HepG2 (cell line): ENCODE data around the gene PIGN. TPM values are rescaled to one million over a fixed set of nuclear protein-coding genes. Genes with fewer than 3 reads are reported as not detected.

Experiments
- CEBPB ChIP-seq: IDR thresholded peaks from 2 replicates; pipeline ENCODE4 v1.6.1; 2011; ENCODE audit warnings: low read depth, low read length, improper control_type of control experiment, borderline replicate concordance
- CEBPZ ChIP-seq: IDR thresholded peaks from 2 replicates; pipeline ENCODE4 v1.6.1; 2012; ENCODE audit warnings: low read length, improper control_type of control experiment
- ETV5 ChIP-seq: IDR thresholded peaks from 2 replicates; pipeline ENCODE4 v1.6.1; 2018; ENCODE audit warnings: missing biosample characterization, missing genetic modification reagents, inconsistent platforms, borderline replicate concordance
- FIP1L1 ChIP-seq: fragments of 200-400 bp; formaldehyde crosslinking; IDR thresholded peaks from 2 replicates; pipeline ENCODE4 v1.6.1; 2018; ENCODE audit warnings: low read depth, mild to moderate bottlenecking, low read length, moderate library complexity, borderline replicate concordance; ENCODE audit not compliant: insufficient read depth
- HOXA9 ChIP-seq: sonication (generic); formaldehyde crosslinking; IDR thresholded peaks from 2 replicates; pipeline ENCODE4 v1.8.1; 2022; ENCODE audit warnings: missing genetic modification reagents, mild to moderate bottlenecking, moderate library complexity, borderline replicate concordance
- KDM6A ChIP-seq: IDR thresholded peaks from 2 replicates; pipeline ENCODE4 v1.6.1; 2016; ENCODE audit warnings: low read depth
- RBFOX2 ChIP-seq: fragments of 200-400 bp; formaldehyde crosslinking; IDR thresholded peaks from 2 replicates; pipeline ENCODE4 v1.6.1; 2017; ENCODE audit warnings: low read depth, mild to moderate bottlenecking, low read length
- RXRB ChIP-seq: IDR thresholded peaks from 2 replicates; pipeline ENCODE4 v1.6.1; 2016; ENCODE audit warnings: borderline replicate concordance, missing genetic modification reagents, missing compliant biosample characterization
- THAP9 ChIP-seq: sonication (generic); formaldehyde crosslinking; IDR thresholded peaks from 2 replicates; pipeline ENCODE4; 2020; ENCODE audit warnings: missing genetic modification reagents, mild to moderate bottlenecking, borderline replicate concordance
- TMF1 ChIP-seq: sonication (generic); formaldehyde crosslinking; IDR thresholded peaks from 2 replicates; pipeline ENCODE4 v1.8.1; 2022; ENCODE audit warnings: low read depth, missing genetic modification reagents
- ZBTB14 ChIP-seq: sonication (generic); formaldehyde crosslinking; IDR thresholded peaks from 2 replicates; pipeline ENCODE4 v1.4.0; 2020; ENCODE audit warnings: missing genetic modification reagents
- ZBTB3 ChIP-seq: sonication (generic); formaldehyde crosslinking; IDR thresholded peaks from 2 replicates; pipeline ENCODE4 v1.4.0; 2020; ENCODE audit warnings: low read depth, mild to moderate bottlenecking, moderate library complexity, missing genetic modification reagents, borderline replicate concordance
- ZFP36 ChIP-seq: fragments of 150-350 bp; IDR thresholded peaks from 2 replicates; pipeline ENCODE4 v1.6.1; 2018; ENCODE audit warnings: borderline replicate concordance, low read length, low read depth; ENCODE audit not compliant: partially characterized antibody
- ZNF230 ChIP-seq: sonication (generic); formaldehyde crosslinking; IDR thresholded peaks from 2 replicates; pipeline ENCODE4 v1.4.0; 2020; ENCODE audit warnings: mild to moderate bottlenecking, missing genetic modification reagents
- ZNF30 ChIP-seq: sonication (generic); formaldehyde crosslinking; IDR thresholded peaks from 2 replicates; pipeline ENCODE4 v1.5.0; 2020; ENCODE audit warnings: mild to moderate bottlenecking, missing genetic modification reagents
- ZNF362 ChIP-seq: sonication (generic); formaldehyde crosslinking; IDR thresholded peaks from 2 replicates; pipeline ENCODE4 v1.4.0; 2020; ENCODE audit warnings: missing genetic modification reagents, mild to moderate bottlenecking, borderline replicate concordance
- ZNF468 ChIP-seq: sonication (generic); formaldehyde crosslinking; IDR thresholded peaks from 2 replicates; pipeline ENCODE4 v1.8.0; 2022; ENCODE audit warnings: mild to moderate bottlenecking, moderate library complexity, missing genetic modification reagents
- ZNF501 ChIP-seq: sonication (generic); formaldehyde crosslinking; IDR thresholded peaks from 2 replicates; pipeline ENCODE4 v1.5.1; 2020; ENCODE audit warnings: mild to moderate bottlenecking, moderate library complexity, missing genetic modification reagents
- ZNF619 ChIP-seq: sonication (generic); formaldehyde crosslinking; IDR thresholded peaks from 2 replicates; pipeline ENCODE4 v1.4.0; 2020; ENCODE audit warnings: mild to moderate bottlenecking, missing genetic modification reagents
- ZSCAN22 ChIP-seq: sonication (generic); formaldehyde crosslinking; IDR thresholded peaks from 2 replicates; pipeline ENCODE4 v1.4.0; 2020; ENCODE audit warnings: mild to moderate bottlenecking, missing genetic modification reagents
- polyA plus RNA-seq, 8 experiments: library from polyadenylated mRNA; depleted of rRNA in 3 of 8; stranded (reverse) in 7 of 8; unstranded in 1 of 8; fragments of >200 nt; fragmentation: Illumina TruSeq in 4 of 8; extraction: Trizol in 4 of 8; gene quantifications; 2 replicates each; pipeline versions ENCODE4 v1.2.1 to v1.2.3, GENCODE V29; 2011 to 2016; ENCODE audit warnings: low read depth in 4 of 8, missing spikeins in 1 of 8, mixed read lengths in 1 of 8; ENCODE audit not compliant: insufficient read depth in 1 of 8
- total RNA-seq, 5 experiments: library from RNA; depleted of rRNA; stranded (reverse); fragments of >200 nt; fragmentation: Illumina TruSeq; extraction: Trizol; gene quantifications; 2 replicates each; pipeline ENCODE4 v1.2.3, GENCODE V29; 2016; ENCODE audit warnings: low read depth in 1 of 5

Gene PIGN
- total and polyA plus RNA-seq, 2 of the 13 experiments (the other 11 are each of a cell fraction or from before 2014, with no cell fraction given): 15.5 to 33.6 TPM

GRCh38 chr18:62186774-62187542, at the start of gene PIGN, which contains the start of gene RELCH (continued):
- peak; percentile 87; the same call in 1 of the 2 replicates for TF ChIP-seq THAP9 (CRISPR knock-in tag)
- TF ChIP-seq CEBPB: no peak
- no peak for TF ChIP-seq ZFP36
- no peak for TF ChIP-seq CEBPZ
- 0 out of 2 replicates have a peak, but pooled peaks have one; percentile 45 for TF ChIP-seq ZBTB3 (CRISPR knock-in tag)
- TF ChIP-seq ZNF468 (CRISPR knock-in tag): no peak
- TF ChIP-seq ZNF619 (CRISPR knock-in tag): no peak
- peak; percentile 66 for TF ChIP-seq RBFOX2
- no peak for TF ChIP-seq ZSCAN22 (CRISPR knock-in tag)
- TF ChIP-seq FIP1L1: no peak
- TF ChIP-seq ZNF30: no peak
- no peak for TF ChIP-seq KDM6A (CRISPR knock-in tag)
- no peak for TF ChIP-seq RXRB (CRISPR knock-in tag)
- TF ChIP-seq ETV5 (CRISPR knock-in tag): peak; percentile 30; the same call in 1 of the 2 replicates
- peak; percentile 11; the same call in 1 of the 2 replicates for TF ChIP-seq ZBTB14 (CRISPR knock-in tag)
- 0 out of 2 replicates have a peak, but pooled peaks have one; percentile 30 for TF ChIP-seq ZNF501 (CRISPR knock-in tag)
- TF ChIP-seq ZNF230 (CRISPR knock-in tag): peak; percentile 27; the same call in 1 of the 2 replicates
- TF ChIP-seq TMF1: no peak
- 0 out of 2 replicates have a peak, but pooled peaks have one; percentile 9 for TF ChIP-seq ZNF362
- TF ChIP-seq HOXA9 (CRISPR knock-in tag): no peak
